GM18502 (cell line): ENCODE results near the gene FCRL2.

Experiments used
- ATAC-seq: cut with Tn5 transposase; IDR thresholded peaks from one replicate; pipeline ENCODE4 v1.9.1; 2021; ENCODE audit warnings: mild to moderate bottlenecking; ENCODE audit not compliant: unreplicated experiment, poor library complexity

FCRL2 gene, protein sequence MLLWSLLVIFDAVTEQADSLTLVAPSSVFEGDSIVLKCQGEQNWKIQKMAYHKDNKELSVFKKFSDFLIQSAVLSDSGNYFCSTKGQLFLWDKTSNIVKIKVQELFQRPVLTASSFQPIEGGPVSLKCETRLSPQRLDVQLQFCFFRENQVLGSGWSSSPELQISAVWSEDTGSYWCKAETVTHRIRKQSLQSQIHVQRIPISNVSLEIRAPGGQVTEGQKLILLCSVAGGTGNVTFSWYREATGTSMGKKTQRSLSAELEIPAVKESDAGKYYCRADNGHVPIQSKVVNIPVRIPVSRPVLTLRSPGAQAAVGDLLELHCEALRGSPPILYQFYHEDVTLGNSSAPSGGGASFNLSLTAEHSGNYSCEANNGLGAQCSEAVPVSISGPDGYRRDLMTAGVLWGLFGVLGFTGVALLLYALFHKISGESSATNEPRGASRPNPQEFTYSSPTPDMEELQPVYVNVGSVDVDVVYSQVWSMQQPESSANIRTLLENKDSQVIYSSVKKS

GRCh38 chr1:157776971-157777391, at the start of gene FCRL2:
FCRL2 (minus strand) TSS chr1:157777132; CDS start chr1:157777073, 59 bp downstream.
- ATAC-seq = peak; percentile 63

DNA sequence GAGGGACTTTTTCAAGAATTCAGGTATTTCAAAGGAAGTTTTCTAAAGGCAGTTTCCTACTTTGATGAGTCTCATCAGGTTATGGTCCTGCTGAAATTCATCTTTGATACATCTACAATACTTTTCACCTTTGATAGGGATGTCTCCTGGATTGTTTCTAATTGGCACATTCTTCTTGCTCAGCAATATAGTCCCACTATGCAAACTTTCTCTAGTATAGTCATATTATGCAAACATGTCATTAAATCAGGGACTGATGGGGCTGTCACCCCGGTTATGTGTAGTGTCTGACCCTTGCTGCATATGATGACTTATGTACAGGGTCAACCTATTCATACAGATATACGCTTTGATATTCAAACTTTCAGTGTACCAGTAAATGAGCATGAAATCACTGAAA, 43.4 kb upstream of the FCRL2 start:
- no peak for ATAC-seq

DNA sequence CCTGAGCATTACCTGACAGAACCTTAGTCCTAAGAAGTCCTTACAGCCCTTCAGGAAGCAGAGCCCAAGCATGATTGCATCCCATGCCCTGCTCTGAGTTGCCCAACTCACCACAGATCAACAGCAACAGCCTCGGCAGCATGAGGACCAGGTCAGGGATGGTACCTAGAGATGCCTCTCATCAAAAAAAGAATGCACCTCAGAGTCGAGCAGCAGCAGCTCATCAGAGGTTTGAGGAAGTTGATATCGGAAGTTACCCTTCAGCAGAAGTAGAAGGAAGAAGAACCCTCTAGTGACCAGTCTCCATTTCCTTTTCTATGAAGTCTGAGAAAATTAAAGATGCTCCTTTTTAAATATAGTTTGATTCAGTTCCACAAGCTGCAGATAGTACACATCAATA, 43.0 kb upstream of the FCRL2 start, which contains the start of gene FCRL1:
Gene FCRL1, minus strand, starts transcription at position 225 of the 400 bp plus-strand sequence. Its CDS starts 83 bp downstream, at position 142.
- ATAC-seq = no peak

DNA sequence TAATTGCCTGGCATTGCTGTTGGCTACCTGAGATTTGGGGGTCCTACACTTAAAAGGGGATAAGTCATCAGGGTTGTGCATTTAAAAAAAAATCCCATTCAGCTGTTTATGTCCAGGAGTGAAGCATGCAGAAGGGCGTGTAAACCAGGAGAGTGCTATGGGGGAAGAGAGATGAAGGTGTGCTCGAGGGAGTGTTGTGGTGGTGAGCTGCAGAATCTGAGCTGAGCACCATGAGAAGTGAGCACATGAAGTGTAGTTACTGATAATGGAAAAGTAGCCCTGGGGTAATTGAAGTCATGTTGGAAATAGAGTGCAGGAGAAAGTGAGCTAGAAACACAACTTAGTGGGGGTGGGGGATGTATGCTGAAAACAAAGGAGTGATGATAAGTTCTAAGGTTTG, 42.3 kb upstream of the FCRL2 start:
- ATAC-seq = no peak

GRCh38 chr1:157813269-157813668, 36.3 kb upstream of the FCRL2 start:
- ATAC-seq = no peak

DNA sequence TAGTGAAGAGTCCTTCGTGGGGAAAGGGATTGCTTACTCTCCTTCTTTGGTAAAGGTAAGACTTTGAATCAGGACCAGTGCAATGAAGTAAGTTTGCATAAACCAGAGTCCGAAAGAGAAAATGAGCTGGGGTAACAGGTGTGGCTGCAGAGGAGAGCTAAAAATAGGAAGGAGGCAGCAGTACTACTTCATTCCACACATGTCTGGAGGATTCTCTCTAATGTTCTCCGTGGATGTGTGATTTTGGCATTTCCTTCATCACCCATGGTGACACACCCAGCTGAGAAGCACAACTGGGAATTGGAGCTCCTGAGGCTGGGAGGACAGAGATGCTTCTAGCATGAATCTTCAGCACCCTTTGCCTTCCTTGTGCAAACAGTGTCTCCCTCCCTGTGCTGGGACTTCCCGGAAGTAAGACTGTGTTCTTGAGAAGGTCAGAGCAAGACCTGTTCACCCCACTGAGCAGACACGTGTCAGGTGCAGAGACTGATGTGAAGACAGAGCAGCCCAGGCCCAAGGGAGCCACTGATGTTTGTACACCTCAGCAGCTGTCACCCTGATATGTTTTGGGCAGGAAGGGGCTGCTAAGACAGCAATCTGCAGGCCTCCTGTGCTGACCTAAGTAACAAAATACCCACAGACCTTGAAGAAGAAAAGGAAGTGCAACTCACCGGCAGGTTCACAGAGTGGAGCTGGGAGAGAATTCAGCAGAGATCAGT, 29.7 kb upstream of the FCRL2 start:
- peak; percentile 89 for ATAC-seq

DNA sequence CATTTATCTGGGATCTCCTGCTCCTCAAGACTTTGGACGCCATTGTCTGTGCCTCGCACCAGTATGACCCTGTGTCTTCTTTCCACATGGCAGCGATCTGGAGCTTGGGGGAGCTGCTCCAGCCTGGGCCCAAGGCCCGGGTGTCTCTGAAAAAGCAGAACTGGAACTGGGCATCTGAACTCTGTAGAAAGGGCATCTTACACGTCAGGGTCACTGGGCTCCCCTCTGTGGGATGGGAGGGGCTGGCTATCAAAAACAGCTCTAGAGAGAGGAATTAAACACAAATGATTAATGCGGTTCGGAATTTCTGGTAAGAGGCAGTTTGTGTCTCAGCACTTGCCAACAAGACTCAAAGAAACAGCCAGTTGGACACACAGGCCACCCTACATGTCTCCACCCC, 26.9 kb upstream of the FCRL2 start:
- ATAC-seq = no peak

DNA sequence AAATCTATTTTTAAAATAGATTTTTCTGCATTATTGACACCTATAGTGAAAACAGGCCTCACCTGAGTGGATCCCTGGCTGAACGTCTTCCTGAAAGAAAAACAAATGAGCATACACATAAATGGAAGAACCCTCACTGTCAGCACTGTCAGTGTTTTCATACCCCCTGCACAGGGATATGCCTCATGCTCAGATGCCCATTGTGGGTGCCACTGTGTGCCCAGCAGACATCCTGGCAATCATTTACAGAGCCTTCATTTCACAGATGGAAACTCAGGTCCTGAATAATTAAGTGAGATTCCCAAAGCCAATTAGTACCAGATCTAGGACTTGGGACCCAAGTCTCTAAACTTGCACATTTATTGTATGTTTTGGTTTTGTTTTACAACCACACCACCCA, 23.1 kb upstream of the FCRL2 start:
- ATAC-seq = no peak

DNA sequence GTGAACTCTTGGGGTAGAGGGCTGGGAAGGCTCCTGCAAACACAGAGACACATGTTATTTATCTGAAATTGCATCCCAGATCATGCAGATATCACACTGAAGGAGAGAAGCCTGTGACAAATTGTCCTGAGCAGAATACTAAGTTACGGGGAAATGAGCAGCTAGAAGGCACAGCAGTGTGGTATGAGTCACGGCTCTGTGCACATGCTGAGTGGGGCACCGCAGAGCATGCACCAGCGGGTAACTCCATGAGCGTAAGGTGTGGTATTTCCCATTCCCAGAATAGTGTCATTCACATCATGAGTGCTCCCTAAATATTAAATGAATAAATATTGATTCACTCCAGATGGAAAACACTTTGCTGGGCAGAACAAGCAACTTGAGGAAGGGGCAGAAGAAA, 21.3 kb upstream of the FCRL2 start:
- ATAC-seq = no peak

DNA sequence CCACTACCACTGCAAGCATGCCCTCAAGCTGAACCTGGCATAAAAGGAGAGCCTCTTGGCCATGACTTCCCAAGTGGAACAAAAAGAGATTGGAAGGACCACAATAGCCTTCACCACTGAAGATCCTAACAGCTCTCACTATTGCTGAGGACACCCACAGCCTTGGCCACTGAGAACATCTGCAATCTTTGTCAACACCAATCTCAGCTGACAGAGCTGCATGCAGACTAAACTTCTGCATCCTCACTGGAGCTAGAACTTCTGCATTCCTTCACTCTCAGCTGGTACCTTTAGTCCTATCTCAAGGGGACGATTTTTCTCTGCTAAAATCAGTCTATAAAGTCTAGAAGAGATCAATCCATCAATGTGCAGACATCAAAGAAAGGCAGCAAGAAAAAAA, 8.3 kb upstream of the FCRL2 start:
- ATAC-seq = no peak

DNA sequence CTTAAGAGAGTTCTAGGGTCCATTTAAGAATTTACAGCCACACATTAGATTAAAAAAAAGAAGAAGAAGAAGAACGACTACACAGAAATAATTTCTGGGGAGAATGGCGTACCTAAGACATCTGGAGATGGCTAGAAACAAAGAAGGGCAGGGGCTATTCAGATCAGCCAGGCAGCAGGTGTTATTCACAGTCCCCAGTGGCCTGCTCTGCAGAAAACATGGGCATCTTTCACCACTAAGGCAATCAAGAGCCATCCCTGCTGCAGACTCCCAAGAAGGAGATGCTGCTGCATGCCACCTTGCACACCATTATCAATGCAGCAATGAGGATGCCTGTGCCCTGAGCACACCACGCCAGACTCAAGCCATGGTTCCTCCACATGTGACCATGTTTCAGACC, 7.9 kb upstream of the FCRL2 start:
- ATAC-seq = no peak

DNA sequence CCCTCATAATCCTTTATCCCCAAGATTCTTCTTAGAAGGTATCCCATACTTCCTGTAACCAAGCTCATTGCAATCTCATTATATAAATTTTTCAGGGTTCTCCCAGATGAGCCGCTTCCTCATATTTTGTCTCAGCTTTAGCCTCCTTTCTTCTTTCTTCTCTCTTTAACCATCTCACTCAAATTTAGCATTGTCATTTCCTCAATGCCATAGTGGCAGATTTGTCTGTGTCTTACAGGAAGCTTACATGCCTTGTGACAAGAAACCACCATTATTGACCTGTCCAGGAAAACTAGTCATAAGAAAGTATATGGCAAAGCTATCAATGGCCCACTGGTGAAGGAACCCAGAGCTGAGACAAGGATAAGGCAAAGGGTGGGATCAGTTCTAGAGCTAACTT, 6.0 kb upstream of the FCRL2 start:
- no peak for ATAC-seq

- ATAC-seq = peak; percentile 70
Measured at GRCh38 chr1:157781048-157781447, 4.1 kb upstream of the FCRL2 start.

GRCh38 chr1:157775101-157775870, 1.6 kb downstream of the FCRL2 start:
- no peak for ATAC-seq

DNA sequence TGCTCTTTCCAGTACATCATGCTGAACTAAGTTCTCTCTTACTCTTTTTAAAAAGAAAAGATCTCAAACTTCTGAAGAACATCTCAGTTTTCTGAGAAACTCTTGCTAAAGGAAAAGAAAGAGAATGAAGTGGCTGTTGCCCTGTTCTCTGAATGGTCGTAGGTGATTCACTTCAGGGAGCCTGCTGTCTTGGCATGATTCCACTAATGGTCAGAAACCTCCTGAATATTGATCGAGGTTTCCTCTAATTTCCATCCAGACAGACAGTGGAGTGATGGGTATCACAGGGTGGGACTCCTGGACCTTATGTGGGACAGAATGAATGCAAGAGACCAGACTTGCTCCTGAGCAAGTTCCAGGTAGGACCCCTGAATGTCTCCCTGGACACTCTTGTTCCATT, 2.5 kb downstream of the FCRL2 start:
- ATAC-seq = no peak

DNA sequence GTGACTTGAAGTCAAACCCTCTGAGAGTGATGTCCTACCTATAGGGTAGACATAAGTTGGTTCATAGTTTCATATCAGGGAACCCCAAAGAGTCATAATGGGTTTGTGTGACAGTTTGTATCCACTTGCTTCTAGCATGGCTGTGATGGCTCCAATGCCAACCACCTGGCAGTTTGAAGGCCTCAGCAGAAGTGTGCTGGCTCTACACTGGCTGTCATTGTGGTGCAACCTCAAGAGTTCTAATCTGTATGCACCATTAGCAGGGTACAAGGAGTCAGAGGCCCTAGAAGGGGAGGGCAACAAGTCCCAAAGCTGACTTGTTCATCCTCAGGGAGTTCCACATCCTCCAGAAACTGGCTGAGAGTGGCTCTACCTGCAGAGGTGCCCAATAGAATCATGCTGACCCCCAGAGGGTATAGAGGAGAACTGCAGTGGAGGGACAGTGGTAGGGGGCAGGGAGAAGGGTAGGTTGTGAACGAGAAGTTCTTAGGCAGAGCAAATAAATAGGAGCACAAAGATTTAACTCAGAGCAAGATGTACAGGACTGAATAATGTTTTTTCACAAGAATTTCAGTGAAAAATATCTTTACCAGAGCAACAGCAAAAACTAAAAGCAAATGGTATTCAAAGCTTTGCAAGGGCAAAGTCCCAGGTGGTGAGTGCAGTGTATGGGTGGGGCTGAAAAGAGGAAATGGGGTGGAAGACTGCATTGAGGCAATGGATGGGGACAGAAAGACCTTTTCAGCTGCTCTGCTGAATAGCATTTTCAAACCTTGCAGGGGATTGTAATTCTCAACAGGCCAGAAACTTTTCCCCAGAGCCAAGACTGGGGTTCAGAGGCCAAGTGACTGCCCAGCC, 3.2 kb downstream of the FCRL2 start:
- ATAC-seq = peak; percentile 50

GRCh38 chr1:157771661-157772425, 5.1 kb downstream of the FCRL2 start:
- no peak for ATAC-seq

DNA sequence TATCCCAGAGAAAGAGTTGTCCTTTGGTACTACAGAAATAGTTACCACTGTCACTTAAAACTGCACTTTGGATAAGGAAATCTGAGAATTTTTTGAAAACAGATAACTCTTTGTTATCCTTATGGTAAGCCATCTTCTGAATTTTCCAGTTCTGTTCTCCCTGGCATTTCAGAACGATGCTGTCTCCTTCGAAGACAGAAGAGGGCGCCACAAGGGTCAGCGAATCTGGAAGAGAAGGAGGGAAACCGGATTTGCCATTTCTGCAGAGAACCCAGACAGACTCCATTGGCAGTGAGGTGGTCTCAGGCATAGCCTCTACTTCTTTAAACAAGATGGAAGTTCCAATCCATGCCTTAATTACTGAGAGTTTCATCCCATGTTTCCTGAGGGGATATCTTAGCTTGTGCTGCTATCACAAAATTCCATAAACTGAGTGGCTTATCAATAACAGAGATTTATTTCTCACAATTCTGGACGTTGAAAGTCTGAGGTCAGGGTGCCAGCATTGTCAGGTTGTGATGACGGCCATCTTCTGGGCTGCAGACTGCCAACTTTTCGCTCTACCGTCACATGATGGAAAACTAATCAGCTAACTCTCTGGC, 6.4 kb downstream of the FCRL2 start:
- ATAC-seq = no peak

GRCh38 chr1:157766792-157767191, 10.1 kb downstream of the FCRL2 start:
- ATAC-seq = no peak
